ENCODE measurements around the gene PTPRN2.

- TF ChIP-seq, protein P1, sequence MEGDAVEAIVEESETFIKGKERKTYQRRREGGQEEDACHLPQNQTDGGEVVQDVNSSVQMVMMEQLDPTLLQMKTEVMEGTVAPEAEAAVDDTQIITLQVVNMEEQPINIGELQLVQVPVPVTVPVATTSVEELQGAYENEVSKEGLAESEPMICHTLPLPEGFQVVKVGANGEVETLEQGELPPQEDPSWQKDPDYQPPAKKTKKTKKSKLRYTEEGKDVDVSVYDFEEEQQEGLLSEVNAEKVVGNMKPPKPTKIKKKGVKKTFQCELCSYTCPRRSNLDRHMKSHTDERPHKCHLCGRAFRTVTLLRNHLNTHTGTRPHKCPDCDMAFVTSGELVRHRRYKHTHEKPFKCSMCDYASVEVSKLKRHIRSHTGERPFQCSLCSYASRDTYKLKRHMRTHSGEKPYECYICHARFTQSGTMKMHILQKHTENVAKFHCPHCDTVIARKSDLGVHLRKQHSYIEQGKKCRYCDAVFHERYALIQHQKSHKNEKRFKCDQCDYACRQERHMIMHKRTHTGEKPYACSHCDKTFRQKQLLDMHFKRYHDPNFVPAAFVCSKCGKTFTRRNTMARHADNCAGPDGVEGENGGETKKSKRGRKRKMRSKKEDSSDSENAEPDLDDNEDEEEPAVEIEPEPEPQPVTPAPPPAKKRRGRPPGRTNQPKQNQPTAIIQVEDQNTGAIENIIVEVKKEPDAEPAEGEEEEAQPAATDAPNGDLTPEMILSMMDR (IDR thresholded peaks at IDR 0.05 in 2 of 3, conservative IDR thresholded peaks at IDR 0.05 in 1 of 3; ENCODE audit: borderline replicate concordance in 1 of 3, insufficient read depth in 1 of 3, low read depth in 2 of 3, low read length in 2 of 3): no peak
- TF ChIP-seq REST (IDR thresholded peaks at IDR 0.05; ENCODE audit: low read depth): no peak
- TF ChIP-seq CEBPB (IDR thresholded peaks at IDR 0.05; ENCODE audit: low read depth): no peak
- no peak for TF ChIP-seq SP1 (IDR thresholded peaks at IDR 0.05; ENCODE audit: low read depth)
- TF ChIP-seq ATF3 (IDR thresholded peaks at IDR 0.05): no peak
- TF ChIP-seq EZH2 (IDR thresholded peaks at IDR 0.05): no peak
- TF ChIP-seq EGR1 (IDR thresholded peaks at IDR 0.05; ENCODE audit: low read depth): no peak
Measured at GRCh38 chr7:157998884-157999552, 588.6 kb downstream of the PTPRN2 start.
